ENCODE measurements around the gene GAGE10. TPM values are rescaled to one million over a fixed set of nuclear protein-coding genes. Genes with fewer than 3 reads are reported as not detected.

The GAGE10 gene
- total and polyA plus RNA-seq, 2 of the 8 experiments (the other 6 are each of a cell fraction or from before 2014, with no cell fraction given) = not detected

- Histone ChIP-seq H3K9me3 (ENCODE audit: insufficient read depth in 2 of 2, low read depth in 1 of 2, low read length in 1 of 2) (no peaks in the 10 kb centered on the region), H2BK20ac (ENCODE audit: low read length) (no peak overlapping the region), H3K79me2 (ENCODE audit: control insufficient read depth in 1 of 2, insufficient read depth in 2 of 2, low read length in 2 of 2) (peaks cover 12 to 38% of the 10 kb centered on the region in 2 experiments; a peak in 3 of 4 replicates), H4K5ac (ENCODE audit: insufficient read length, low read depth, low read length) (no peak overlapping the region), H2AFZ (ENCODE audit: low read length) (no peak overlapping the region), H2BK120ac (replicated peaks; ENCODE audit: low read depth, low read length) (no peak overlapping the region), H4K8ac (ENCODE audit: extremely low read depth, insufficient read depth, low read length) (no peak overlapping the region), H4K20me1 (replicated peaks in 1 of 2; ENCODE audit: control insufficient read depth in 1 of 2, insufficient read depth in 2 of 2, low read length in 2 of 2) (peaks cover 0 to 17% of the 10 kb centered on the region in 2 experiments), H3K4me3 (ENCODE audit: extremely low read depth in 1 of 4, insufficient read depth in 2 of 4, low read depth in 3 of 4, low read length in 4 of 4) (no peak overlapping the region), H3K9ac (replicated peaks in 1 of 4; ENCODE audit: extremely low read depth in 1 of 4, low read depth in 3 of 4, low read length in 3 of 4) (no peak overlapping the region), H4K91ac (replicated peaks; ENCODE audit: insufficient read length, low read length) (no peak overlapping the region), H2BK15ac (ENCODE audit: low read length) (no peak overlapping the region), H3K36me3 (ENCODE audit: control insufficient read depth in 2 of 4, insufficient read depth in 4 of 4, low read length in 3 of 4) (no peaks in the 10 kb centered on the region), H3K56ac (replicated peaks; ENCODE audit: insufficient read length, low read depth, low read length) (no peak overlapping the region), H2BK5ac (ENCODE audit: low read depth, low read length) (no peak overlapping the region), H3K79me1 (ENCODE audit: low read depth, low read length) (peaks cover 2% of the 10 kb centered on the region; the same call in 1 of the 2 replicates), H3K23ac (ENCODE audit: insufficient read length) (no peak overlapping the region), H3K27me3 (replicated peaks in 1 of 4; ENCODE audit: control insufficient read depth in 3 of 4, extremely low read depth in 1 of 4, insufficient read depth in 3 of 4, low read length in 3 of 4) (no peaks in the 10 kb centered on the region), H2BK12ac (ENCODE audit: low read depth, low read length) (no peak overlapping the region), H3K4me1 (replicated peaks in 1 of 4; ENCODE audit: control insufficient read depth in 3 of 4, insufficient read depth in 4 of 4, low read length in 3 of 4) (peaks cover 0 to 14% (median 6%) of the 10 kb centered on the region in 4 experiments; a peak in 4 of 7 replicates), H3K4me2 (ENCODE audit: insufficient read depth in 1 of 2, low read depth in 2 of 2, low read length in 2 of 2) (no peak overlapping the region), H3K27ac (ENCODE audit: low read depth, low read length) (no peak overlapping the region), H3K14ac (ENCODE audit: insufficient read length) (no peak overlapping the region), H3K4ac (replicated peaks; ENCODE audit: insufficient read length, low read depth, low read length) (no peak overlapping the region), H2AK5ac (ENCODE audit: low read depth, low read length) (no peak overlapping the region), H3K18ac (ENCODE audit: extremely low read depth, low read length) (no peak overlapping the region), H3K23me2 (ENCODE audit: low read depth, low read length) (no peaks in the 10 kb centered on the region; the same call in 1 of the 2 replicates)
- TF ChIP-seq USF2 (IDR thresholded peaks at IDR 0.05; ENCODE audit: low read length) (no peak), CTBP2 (IDR thresholded peaks at IDR 0.05; ENCODE audit: borderline replicate concordance, insufficient read depth, insufficient read length, low read length) (no peak), EZH2 (IDR thresholded peaks at IDR 0.05; ENCODE audit: low read depth, low read length, severe bottlenecking) (no peak), SP4 (IDR thresholded peaks at IDR 0.05; ENCODE audit: low read length) (no peak), PHF8 (conservative IDR thresholded peaks at IDR 0.05; ENCODE audit: low read depth, low read length) (no peak), YY1 (IDR thresholded peaks at IDR 0.05; ENCODE audit: low read depth, low read length) (no peak), SUZ12 (IDR thresholded peaks at IDR 0.05; ENCODE audit: low read length) (no peak), GABPA (IDR thresholded peaks at IDR 0.05; ENCODE audit: borderline replicate concordance, insufficient read depth, low read length) (no peak), HDAC6 (IDR thresholded peaks at IDR 0.05; ENCODE audit: low read depth, low read length) (no peak), FOSL1 (IDR thresholded peaks at IDR 0.05; ENCODE audit: insufficient read depth, low read depth, low read length) (no peak), RAD21 (IDR thresholded peaks at IDR 0.05 in 1 of 2, conservative IDR thresholded peaks at IDR 0.05 in 1 of 2; ENCODE audit: low read depth in 2 of 2, low read length in 2 of 2) (no peak)
- ChIA-PET POLR2A (ENCODE audit: partially characterized antibody) (interaction anchor here (1.3 kb wide), 1 partner anchor 9 kb away, joined by 5 read pairs; no protein-coding TSS in a partner anchor), CTCF (ENCODE audit: partially characterized antibody) (no interaction called here)
- DNase-seq (ENCODE audit: low read depth in 1 of 2, low spot score in 2 of 2) = no peak
- WGBS, 2 experiments (ENCODE audit: extremely low coverage in 1 of 2, insufficient coverage in 1 of 2, insufficient read length in 1 of 2, insufficient replicate concordance in 2 of 2, low coverage in 1 of 2, low lambda C conversion rate in 2 of 2, missing lambda C conversion rate in 1 of 2) = 93% methylated on average over 6 of the region's 6 CpGs; no CpG with 5 or more reads in 1 of the 2 experiments
- no peak for FAIRE-seq
Measured at GRCh38 chrX:49272421-49272820, 31.0 kb upstream of the GAGE10 start.

All from H1 (cell line).